ENCODE results near the gene TMA7.
A peak's percentile ranks its signal among the peaks of the same experiment; 100 is the strongest.

Gene TMA7

DNA sequence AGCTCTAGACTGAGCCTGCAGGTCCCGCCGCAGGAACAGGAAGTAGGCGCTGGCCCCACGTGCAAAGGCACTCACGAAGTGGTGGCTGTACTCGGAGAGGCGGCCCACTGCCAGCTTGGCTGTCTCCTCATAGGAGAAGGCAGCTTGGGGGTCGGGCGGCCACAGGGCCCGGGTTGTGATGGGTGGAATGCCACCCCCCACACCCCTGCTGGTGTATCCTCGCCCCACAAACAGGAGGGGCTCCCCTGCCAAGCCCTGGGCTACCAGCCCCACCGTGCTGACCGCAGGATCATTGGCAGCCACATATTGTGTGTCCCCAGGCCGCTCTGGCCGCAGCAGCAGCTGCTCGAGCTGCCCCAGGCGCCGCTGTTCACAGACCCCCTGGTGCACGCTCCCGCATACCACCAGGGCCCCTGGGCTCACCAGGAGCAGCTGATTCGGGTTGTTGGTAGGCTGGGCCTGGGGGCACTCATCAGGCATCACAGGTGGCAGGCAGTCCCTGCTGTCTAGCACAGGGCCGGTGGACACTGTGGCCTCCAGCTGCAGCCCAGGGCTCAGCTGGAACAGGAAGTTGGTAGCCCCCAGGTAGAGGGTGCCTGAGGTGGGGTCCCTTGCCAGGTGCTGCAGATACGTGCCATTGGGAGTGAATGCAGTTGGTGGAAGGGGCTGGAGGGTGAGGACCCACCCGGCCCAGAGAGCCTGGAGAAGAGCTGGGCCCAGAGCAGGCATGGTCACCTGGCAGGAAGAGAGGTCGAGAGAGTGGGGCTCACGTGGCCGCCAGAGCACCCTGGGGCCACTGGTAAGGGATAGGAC, 16.0 kb upstream of the TMA7 start:
- DNase-seq: no peak

DNA sequence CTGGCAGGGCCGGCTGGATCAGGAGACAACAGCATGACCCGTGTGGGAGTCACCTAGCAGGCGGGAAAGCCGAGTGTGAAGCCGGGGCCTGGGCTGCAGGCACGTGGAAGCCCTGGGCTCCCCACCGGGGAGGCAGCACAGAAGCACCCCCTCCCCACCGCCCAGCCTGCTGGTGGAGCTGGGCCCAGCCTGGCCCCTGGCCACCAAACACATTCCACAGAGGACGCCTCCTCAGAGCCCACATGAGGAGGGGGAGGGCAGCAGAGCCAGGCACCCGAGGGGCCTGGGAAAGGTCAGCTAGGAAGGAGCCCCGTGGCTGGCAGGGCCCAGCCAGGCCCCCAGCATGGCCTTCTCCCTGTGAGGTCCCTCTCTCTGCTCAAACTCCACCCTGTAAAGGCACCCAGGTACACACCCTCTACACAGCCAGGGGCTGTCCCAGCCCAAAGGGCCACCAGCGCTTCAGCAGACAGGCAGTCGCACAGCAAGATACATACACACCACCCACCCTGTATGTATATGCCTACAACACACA, 14.7 kb upstream of the TMA7 start:
- no peak for DNase-seq

DNA sequence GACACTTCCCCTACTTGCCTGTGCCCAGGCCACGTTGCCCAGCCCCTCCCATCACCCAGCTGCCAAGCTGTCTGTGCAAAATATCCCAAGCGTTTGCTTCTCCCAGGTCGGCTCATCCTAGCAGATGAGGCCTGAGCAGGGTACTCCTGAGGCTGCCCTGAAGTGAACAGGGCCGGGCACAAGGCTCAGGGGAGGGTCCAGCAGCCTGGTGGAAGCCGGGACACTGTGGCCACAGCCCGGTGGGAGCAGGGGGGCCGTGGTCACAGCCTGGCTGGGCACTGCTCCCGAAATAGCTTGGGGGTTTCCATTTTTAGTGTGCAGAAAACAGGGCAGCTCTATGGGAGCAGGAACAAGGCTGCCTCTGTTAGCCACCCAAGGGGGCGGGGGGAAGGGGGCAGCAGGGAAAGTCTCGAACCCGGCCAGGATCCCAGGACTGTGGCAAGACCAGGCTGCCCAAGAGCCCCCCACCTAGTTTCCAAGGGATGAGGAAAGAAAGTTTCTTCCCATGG, 13.6 kb upstream of the TMA7 start:
- no peak for DNase-seq

DNA sequence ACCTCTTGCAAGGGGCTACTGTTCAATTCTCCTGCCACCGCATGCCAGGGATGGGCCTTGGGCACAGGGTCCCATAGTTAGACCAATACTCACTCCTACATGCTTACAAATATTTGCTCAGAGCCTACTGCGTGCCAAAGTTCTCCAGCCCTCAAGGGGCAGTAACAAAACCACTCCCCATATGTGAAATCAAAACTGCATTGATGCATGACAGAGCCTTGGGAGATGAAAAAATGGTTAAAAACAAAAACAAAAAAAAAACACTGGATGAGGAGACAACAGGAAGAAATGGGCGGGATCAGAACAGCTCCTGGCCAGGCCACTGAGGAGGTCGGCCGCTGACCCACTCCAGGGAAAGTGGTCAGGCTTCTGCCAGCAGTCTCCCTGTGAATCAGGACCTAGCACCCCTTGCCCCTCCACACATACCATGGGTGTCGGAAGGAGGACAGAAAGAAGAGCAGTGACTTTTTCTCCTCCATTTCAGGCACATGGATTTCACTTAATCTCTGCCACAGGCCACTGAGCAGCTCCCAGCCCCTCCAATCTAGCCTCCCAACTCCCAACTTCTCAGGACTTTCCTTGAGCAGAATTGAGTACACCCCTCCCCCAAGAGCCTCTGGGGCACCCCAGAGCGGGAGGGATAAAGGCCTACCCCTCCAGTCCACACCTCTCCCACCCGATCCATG, 13.0 kb upstream of the TMA7 start:
- no peak for DNase-seq

DNA sequence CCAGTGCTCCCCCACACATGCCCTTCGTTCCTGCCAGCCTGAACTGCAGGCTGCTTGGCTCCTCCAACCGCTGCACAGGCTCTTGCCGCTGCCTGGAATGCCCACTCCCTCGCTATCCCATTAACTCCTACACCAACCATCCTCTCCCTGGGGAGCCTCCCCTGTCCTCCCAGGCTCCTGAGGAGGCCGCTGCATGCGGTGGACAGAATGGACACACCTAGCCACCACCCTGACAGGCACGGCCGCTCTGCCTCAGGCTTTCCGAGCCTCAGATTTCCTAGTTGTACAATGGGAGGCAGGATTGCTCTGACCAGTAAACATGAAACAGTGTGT, 12.5 kb upstream of the TMA7 start:
- DNase-seq: no peak

DNA sequence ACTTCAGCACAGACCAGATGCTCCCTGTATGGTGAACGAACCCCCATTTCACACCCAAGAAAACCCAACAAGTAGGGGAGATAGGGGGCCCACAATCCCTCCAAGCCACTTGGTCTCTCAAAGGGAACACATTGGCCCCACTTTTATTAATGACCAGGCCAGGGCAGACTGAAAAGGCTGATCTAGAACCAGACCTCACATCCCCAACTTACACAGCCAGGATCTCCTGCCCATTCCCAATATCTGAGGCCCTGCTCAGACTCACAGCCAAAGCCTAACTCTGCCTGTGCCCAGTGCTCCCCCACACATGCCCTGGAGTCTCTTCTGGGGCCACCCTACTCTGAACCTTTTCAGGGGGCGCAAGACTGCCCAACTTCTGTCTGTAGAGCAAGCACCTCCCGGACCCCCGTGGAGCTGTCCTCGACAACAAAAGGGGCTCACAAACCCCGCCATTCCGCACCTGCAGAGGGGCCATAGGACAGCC, 11.9 kb upstream of the TMA7 start:
- DNase-seq: no peak

DNA sequence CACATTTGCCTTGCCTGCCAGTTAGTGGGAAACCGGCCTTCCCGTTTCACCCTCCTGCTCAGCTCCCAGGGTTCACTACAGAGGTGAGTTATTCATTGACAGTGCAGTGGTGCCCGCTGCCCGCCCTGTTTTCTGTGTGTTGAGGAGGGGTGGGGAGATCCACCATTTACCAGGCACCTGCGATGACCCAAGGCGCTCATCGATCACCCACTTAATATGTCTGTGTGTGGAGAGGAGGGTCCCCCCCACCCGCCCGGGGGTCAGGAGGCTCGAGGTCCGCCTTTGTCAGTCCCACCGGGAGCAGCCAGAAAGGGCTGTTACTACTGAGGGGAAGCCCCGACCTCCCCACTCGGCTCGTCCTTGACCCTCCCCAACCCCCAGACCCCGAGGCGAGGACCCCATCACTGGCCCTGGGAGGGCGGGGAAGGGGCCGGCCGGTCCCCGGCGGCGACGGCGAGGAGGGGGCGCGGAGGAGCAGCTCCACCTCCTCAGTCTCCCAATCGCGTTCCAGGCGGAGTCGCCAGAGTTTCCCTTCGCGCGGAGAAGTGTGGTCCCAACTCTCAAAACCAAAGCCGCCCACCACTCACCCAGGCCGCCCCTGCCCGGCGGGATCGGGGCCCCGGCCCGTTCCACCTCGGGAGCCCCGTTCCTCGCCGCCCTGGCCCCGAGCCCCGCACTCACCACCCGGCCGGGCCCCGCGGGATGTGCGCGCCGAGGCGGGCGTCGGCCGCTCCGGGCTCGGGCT, 11.3 kb upstream of the TMA7 start:
- no peak for DNase-seq

DNA sequence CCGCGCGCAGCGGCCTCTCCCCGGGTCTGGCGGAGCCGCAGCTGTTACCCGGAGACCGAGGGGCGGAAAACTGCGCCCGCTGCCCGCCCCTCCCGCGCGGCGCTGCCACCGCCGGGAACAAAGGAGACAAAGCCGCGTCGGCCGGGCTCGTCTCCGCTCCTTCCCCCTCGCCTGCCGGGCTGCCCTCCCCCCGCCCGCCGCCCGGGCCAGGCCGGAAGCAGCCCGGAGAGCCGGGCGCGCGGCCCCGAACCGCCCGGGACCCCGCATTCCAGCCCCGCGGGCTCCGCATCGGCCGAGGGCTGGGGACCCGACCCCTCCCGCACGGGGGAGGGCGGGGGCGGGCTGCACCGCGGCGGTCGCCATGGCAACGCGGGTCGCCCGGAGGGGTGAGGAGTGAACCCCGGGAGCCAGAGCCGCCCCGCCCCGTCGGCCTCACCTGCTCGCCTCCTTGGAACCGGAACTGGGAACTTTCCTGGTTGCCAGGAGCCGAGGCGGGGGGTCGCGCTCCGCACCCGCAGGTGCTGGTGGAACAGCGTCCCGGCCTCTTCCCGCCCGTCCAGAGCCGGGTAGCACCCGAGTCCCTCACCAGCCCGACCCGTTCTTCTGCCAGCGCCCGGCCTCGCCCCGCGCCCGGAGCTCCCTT, 10.6 kb upstream of the TMA7 start:
- peak; percentile 30 for DNase-seq

DNA sequence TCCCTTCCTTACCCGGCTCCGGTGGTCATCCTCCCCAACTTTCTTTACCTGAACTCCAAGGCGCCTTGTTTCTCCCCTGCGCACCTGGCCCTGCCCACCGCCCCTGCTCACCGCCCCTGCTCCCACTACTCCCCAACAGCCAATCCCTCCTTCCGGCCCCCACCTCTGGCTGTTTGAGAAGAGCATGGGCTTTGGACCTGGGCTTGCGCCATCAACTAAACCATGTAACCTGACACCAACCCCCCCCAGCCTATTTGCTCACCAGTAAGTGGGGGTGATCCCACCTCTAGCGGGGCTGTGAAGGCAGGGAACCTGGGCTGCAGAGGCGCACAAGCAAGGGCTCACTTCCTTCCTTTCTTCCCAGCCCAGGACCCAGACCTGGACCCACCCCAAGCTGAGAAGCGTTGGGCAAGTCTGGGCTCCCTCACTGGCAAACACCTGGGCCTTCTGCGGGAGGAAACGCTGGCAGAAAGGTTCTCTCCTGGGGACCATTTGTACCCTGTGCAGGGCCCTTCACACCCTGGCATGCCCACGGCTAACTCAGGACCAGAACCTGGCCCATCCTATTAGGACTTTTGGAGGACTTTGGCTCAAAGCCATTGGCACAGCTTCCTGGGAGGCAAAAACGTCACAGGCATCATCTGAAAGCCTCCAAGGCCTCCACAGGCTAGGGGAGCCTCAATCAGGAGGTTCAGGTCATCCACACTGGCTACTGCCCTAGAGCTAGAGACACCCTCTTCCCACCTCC, 9.9 kb upstream of the TMA7 start, which contains the start of gene PLXNB1:
Gene PLXNB1, minus strand, starts transcription at position 127 of the 748 bp plus-strand sequence. CDS start 5,475 bp downstream, outside the sequence.
- no peak for DNase-seq

DNA sequence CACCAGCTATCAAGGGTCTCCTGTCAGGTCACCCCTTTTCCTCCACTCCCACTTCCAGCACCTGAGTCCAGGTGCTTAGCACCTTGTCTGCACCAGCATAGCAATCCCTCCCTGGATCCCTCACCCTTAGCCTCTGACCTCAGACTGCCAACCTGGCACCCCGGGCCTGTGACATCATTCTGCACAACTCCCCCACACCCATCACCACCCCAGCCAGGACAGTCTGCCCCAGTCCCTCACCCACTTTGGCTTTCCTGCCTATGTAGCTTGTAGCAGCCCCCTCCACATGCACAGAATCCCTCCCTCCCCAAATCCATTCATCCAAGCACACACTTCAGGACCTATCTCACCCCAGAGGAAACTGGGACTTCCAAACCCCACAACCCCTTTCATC, 9.4 kb upstream of the TMA7 start:
- no peak for DNase-seq

DNA sequence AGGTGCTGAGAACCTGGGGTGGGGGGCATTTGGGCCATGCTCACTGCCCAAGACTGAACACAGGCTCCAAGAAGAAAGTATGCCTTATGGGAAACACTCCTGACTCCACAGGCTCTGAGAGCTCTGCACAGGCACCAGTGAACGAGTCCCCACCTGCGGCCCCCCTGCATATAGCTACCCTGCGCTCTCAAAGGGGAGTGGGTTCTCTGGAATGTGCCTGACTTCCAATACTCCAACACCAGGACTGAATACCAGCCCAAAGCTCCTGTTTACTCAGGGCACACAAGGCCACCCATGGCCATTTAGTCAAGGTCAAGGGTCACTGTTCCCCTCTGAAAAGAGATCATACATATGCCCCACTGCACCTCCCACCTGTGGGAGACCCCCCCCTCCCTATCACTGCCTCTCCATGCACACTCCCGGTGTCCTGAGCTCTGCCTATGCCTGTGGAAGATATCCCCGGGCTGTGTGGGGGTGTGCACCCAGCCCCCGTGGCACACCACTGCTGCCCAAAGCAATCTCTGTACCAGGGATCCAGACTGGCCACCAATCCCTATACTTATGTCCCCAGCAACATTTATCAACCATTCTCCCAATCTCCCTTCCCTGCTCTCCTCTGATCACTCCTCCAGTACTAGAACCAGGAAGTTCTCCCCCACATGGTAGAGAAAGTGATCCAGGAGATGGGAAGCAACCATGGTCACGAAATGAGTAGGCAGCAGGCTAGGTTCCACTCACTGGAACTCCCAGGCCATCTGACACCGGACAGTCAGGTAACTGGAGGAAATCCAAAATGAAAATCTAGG, 8.6 kb upstream of the TMA7 start:
- DNase-seq: no peak

DNA sequence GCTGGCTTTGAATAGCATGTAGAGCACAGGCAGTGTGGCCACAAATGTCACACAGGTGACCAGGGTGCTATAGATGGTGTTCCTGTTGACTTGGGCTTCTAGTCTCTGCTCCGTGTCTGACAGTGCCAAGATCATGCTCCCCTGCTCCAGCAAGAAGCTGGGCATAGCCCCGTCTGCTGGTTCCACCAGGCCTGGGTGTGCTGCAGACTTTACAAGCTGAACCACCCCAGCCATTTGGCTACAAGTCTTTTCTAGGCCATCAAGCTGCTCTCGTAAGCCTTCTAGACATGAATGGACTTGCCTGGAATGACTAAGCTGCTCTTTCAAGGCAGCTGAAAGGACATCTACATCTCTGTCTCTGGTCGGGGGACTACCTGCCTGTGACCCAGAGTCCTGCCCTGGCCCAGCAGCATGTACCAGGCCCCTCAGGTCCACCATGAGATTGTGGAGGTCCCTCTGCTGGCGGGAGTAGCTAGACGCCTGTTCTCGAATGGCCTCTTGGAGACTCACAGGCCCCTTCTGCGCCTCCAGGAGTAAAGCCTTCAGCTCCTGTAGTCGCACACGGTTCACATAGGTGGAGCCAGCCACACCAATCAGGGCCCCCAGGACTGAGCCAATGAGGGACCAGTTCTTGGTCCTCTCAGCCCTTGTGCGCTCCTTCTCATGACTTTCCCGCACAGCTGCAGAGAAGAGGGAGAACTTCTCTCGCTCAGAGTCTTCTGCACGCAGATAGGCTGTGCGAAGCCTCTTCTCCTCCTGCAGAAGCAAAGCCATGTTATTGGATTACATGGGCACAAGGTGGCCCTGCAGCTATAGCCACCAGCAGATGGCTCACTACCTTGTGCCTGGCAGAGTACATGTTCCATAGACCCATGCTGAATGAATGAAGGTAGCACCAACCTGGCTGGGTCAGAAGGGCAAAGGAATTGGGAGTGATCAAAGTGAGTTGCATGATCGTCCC, 7.4 kb upstream of the TMA7 start:
- DNase-seq: no peak

DNA sequence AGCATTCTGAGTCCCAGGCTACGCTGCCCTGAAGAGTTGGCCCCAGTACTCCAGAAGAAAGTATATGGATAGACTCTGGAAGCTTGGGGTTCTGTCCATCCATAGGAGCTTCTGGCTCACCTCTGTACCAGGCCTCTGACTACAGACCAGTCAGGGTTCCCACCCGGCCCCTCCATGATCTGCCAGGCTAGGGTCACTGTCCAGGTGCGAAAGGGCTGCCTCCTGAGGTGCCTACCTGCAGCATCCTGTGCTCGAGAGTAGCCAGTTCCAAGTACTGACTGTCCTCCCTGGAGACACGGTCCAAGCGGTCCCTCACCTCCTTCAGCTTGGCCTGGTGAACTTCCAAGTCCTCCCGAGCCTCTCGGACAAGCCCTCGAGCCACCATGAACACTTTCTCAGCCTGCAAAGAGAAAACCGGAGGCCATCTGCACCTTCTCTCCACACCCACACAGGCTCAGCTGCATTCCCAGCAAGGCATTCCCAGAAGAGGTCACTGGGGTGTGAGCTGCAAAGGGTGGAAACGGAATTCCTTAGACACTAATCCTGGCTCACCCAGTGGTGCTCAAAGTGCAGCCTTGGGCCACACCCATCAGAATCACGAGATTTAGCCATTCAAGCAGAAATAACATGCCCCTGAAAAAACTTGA, 6.5 kb upstream of the TMA7 start:
- no peak for DNase-seq

DNA sequence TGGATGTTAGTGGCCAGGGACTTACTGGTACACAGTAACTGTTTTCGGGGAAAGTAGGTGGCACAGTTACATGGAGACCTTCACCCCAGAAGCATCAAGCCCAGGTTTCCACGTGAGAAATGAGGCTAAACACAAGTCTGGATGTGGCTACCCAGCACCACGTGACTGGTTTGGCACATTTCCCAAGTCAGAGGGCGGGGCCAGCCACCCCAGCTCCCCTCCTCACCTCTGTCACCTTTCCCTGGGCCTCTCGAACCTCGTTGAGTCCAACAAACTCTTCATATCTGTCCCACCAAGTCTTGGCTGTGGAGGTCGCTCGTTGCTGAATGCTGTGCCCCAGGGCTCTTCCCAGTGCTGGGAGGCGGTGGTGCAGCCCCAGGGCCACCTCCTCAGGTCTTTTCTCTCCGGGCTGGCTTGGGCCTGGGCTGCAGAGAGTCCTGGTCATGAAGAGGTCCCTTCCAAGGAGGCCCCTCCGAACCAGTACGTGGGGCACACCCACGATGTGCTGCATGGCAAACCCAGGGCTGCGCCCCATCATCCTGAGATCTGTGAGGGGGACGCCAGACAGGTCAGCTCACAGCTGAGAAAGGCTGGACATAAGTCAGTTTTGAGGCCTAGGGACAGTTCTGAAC, 5.3 kb upstream of the TMA7 start:
- DNase-seq: no peak

DNA sequence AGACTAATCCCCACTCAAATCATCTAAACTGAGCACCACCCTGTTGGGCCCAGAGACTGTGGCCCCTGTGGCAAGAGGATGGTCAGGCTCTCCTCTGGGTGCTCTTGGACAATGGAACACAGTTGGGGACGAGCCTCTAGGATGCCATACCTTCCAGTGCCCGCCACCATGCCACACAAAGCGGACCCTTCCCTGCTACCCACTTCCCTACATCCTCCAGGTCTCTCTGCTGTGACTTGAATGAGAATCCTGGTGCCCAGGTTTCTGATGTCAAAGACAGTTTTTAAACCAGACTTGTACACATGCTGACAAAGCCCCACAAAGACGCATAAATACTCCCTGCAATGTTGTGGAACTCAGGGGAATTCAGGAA, 4.8 kb upstream of the TMA7 start:
- DNase-seq: no peak

DNA sequence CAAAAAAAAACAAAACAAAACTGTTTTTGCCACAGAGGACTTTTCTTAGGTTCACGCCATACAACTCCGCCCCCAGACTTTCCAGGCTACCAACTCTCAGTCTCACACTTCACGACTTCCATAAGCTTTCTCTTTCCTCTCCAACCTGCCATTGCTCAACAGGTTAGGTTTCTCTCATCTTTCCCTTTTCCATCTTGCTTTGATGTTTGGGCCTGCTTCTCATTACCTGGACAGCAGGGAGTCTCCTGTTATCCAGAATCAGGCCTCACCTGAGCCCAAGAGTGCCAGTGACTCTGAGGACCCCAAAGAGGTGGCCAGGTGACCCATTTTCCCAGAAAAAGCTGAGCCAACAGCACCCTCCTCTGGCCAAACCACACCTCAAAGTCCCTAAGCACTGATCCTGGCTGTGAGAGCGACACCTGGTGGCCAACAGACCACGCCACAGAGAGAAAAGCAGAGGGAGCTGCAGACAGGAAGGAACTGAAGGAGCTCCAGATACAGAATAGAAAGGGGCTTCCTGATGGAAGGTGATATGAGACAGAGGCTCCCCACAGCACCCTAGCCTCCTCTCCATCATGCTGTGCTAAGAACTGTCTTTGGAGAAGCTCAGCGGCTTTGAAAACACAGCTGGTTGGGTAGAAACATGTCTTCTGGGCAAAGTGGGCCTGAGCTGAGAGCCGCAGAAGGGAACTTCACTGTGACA, 4.1 kb upstream of the TMA7 start:
- DNase-seq: peak; percentile 65

DNA sequence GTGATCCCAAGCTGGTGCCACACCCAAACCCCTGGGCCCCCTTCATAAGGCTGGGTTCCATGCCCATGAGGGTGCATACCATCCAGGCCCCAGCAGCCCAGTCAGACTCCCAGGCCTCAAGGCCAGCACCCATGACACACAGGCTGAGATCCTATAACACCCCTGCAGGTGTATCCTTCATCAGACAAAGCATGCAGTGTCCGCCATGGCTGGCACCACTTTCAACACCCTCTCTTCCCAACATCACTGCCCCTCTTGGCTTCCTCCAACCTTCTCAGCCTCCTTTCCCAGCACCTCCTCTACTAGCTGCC, 3.6 kb upstream of the TMA7 start:
- DNase-seq: no peak

DNA sequence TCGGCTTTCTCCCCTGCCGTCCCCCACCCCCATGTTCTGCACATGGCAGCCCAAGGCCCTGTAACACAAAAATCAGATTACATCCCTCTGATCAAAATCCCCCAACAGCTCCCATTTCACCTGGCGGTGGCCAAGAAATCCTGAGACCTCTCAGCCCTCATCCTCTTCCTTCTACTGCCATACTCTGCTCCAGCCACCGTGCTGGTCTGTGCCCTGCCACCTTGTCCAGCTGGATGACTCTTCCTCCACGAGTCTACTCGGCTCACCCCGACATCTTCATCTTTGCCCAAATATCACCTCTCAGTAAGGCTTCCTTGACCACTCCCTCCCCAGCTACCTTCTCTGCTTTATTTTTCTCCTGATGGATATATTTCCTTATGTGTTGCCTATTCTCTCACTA, 3.2 kb upstream of the TMA7 start:
- no peak for DNase-seq
